Measurements from ENCODE around the gene BTG4. TPM values are rescaled to one million over a fixed set of nuclear protein-coding genes. Genes with fewer than 3 reads are reported as not detected.

BTG4 gene
- total and polyA plus RNA-seq, 2 donors (not counting 1 experiment from before 2014, with no cell fraction given) = not detected

DNA sequence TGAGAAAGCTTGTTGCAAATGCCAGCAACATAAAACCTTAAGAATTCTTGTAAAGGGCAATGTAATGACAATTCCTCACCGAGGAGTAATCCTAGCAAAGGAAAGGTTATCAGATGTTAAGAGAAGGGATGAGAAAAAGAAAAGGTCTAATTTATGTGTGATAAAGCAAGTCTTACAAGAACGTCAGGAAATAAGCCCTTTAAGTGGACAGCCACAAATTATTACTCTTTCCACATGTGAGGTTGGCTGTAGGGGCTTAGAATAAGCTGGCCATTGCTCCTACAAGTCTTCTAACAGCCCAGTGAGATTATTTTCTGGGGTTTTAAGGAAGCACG is 37.6 kb upstream of the BTG4 start:
- Histone ChIP-seq H3K4me2 (replicated peaks; ENCODE audit: low read depth, low read length, poor library complexity, severe bottlenecking) (no peak overlapping the region), H3K27ac (ENCODE audit: low read length in 2 of 2) (no peak overlapping the region), H3K4me3 (ENCODE audit: control extremely low read depth in 1 of 5, extremely low read depth in 1 of 5, insufficient read depth in 1 of 5, low read depth in 2 of 5, low read length in 4 of 5) (no peak overlapping the region), H2AFZ (ENCODE audit: insufficient read depth, low read depth, low read length, poor library complexity, severe bottlenecking) (no peak overlapping the region), H3K9me3 (ENCODE audit: control extremely low read depth in 1 of 3, control insufficient read depth in 2 of 3, insufficient read depth in 1 of 3, low read length in 2 of 3) (no peaks in the 10 kb centered on the region), H4K20me1 (ENCODE audit: control insufficient read depth, insufficient read depth, low read length, poor library complexity, severe bottlenecking) (no peaks in the 10 kb centered on the region), H3K27me3 (replicated peaks in 1 of 4; ENCODE audit: control extremely low read depth in 1 of 4, control insufficient read depth in 3 of 4, insufficient read depth in 4 of 4, low read length in 3 of 4) (peaks cover 0 to 10% (median 4%) of the 10 kb centered on the region in 4 experiments), H3K9ac (ENCODE audit: low read length) (no peak overlapping the region), H3K4me1 (ENCODE audit: control insufficient read depth in 2 of 2, insufficient read depth in 2 of 2, low read length in 2 of 2) (no peaks in the 10 kb centered on the region), H3K79me2 (ENCODE audit: control insufficient read depth, insufficient read depth, low read length) (no peaks in the 10 kb centered on the region), H3K36me3 (replicated peaks in 1 of 2; ENCODE audit: control extremely low read depth in 1 of 2, control insufficient read depth in 1 of 2, extremely low read depth in 1 of 2, insufficient read depth in 2 of 2, low read length in 1 of 2) (no peaks in the 10 kb centered on the region)
- H3K4me3 Mint-ChIP-seq = no peak overlapping the region
- H3K27ac Mint-ChIP-seq = no peak overlapping the region
- H3K9me3 Mint-ChIP-seq (ENCODE audit: insufficient read depth) = no peaks in the 10 kb centered on the region
- WGBS (ENCODE audit: insufficient coverage) = 80% methylated on average over 1 of the region's 3 CpGs
- no peak for ATAC-seq (ENCODE audit: low read depth)
- DNase-seq = no peak
- ChIA-PET CTCF (no interaction called here), POLR2A (no interaction called here)
- TF ChIP-seq CTCF (IDR thresholded peaks at IDR 0.05) (no peak), EZH2 (IDR thresholded peaks at IDR 0.05; ENCODE audit: borderline replicate concordance, insufficient read depth, low read depth, low read length, poor library complexity, severe bottlenecking) (no peak)
- H3K27me3 Mint-ChIP-seq = peaks cover 38% of the 10 kb centered on the region
- intact Hi-C loops (cut with micrococcal nuclease) = no loop called here
- no peaks in the 10 kb centered on the region for H3K4me1 Mint-ChIP-seq

DNA sequence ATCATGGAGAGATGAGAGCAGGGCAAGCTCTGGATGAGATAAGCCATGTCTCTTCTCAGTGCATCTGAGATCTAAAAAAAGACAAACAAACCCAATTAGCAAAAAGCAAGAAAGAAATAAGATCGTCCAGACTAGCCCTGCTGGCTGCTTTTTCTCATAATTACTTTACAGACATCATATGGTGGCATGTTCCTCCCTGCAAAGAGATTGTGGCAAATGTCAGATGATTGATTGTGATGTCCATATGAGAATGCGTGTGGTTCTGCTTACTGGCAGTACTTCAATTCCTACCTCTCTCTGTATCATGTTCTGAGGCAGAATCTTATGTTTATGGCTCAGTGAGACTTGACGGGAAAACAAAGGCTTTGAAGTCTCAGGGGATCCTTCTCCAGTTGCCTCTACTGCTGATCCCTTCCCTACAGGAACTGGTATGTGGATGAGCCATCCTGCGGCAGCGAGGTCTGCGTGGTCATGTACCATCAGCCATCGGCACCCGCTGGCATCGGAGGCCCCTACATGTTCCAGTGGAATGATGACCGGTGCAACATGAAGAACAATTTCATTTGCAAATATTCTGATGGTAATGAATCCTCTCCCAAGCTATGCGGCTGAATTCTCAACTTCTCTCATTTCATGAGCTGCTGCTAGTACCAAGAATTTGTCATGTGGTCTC is 37.1 kb upstream of the BTG4 start:
- Mint-ChIP-seq H3K9me3 (ENCODE audit: insufficient read depth) (no peaks in the 10 kb centered on the region), H3K4me3 (no peak overlapping the region), H3K27me3 (peaks cover 38% of the 10 kb centered on the region), H3K27ac (no peak overlapping the region), H3K4me1 (no peaks in the 10 kb centered on the region)
- Histone ChIP-seq H3K4me1 (ENCODE audit: control insufficient read depth in 2 of 2, insufficient read depth in 2 of 2, low read length in 2 of 2) (no peaks in the 10 kb centered on the region), H3K9me3 (ENCODE audit: control extremely low read depth in 1 of 3, control insufficient read depth in 2 of 3, insufficient read depth in 1 of 3, low read length in 2 of 3) (no peaks in the 10 kb centered on the region), H3K79me2 (ENCODE audit: control insufficient read depth, insufficient read depth, low read length) (no peaks in the 10 kb centered on the region), H4K20me1 (ENCODE audit: control insufficient read depth, insufficient read depth, low read length, poor library complexity, severe bottlenecking) (no peaks in the 10 kb centered on the region), H3K9ac (ENCODE audit: low read length) (no peak overlapping the region), H3K27ac (ENCODE audit: low read length in 2 of 2) (no peak overlapping the region), H2AFZ (ENCODE audit: insufficient read depth, low read depth, low read length, poor library complexity, severe bottlenecking) (no peak overlapping the region), H3K36me3 (replicated peaks in 1 of 2; ENCODE audit: control extremely low read depth in 1 of 2, control insufficient read depth in 1 of 2, extremely low read depth in 1 of 2, insufficient read depth in 2 of 2, low read length in 1 of 2) (no peaks in the 10 kb centered on the region), H3K4me3 (ENCODE audit: control extremely low read depth in 1 of 5, extremely low read depth in 1 of 5, insufficient read depth in 1 of 5, low read depth in 2 of 5, low read length in 4 of 5) (no peak overlapping the region), H3K27me3 (replicated peaks in 1 of 4; ENCODE audit: control extremely low read depth in 1 of 4, control insufficient read depth in 3 of 4, insufficient read depth in 4 of 4, low read length in 3 of 4) (peaks cover 0 to 10% (median 5%) of the 10 kb centered on the region in 4 experiments), H3K4me2 (replicated peaks; ENCODE audit: low read depth, low read length, poor library complexity, severe bottlenecking) (no peak overlapping the region)
- intact Hi-C loops (cut with micrococcal nuclease) = no loop called here
- TF ChIP-seq EZH2 (IDR thresholded peaks at IDR 0.05; ENCODE audit: borderline replicate concordance, insufficient read depth, low read depth, low read length, poor library complexity, severe bottlenecking) = no peak
- no peak for TF ChIP-seq CTCF (IDR thresholded peaks at IDR 0.05)
- DNase-seq (no peak), ATAC-seq (ENCODE audit: low read depth) (no peak)
- CTCF ChIA-PET = no interaction called here
- POLR2A ChIA-PET = no interaction called here
- WGBS (ENCODE audit: insufficient coverage) = 97% methylated on average over 4 of the region's 11 CpGs

Data from B cell (primary cell).